HUDEP-2 (cell line): ENCODE results near the gene DIP2C.
A peak's percentile ranks its signal among the peaks of the same experiment; 100 is the strongest.
"Not testable (repeated sequence)": the region's sequence is repeated elsewhere in the genome, so short reads cannot be mapped to it uniquely, and the experiment has no call there.

Experiments
- DNase-seq, 76 experiments: peaks; one replicate each; lab custom pipeline; 2025; ENCODE audit not compliant: unreplicated experiment in 76 of 76; lab: John Stamatoyannopoulos, UW

DIP2C gene

DNA sequence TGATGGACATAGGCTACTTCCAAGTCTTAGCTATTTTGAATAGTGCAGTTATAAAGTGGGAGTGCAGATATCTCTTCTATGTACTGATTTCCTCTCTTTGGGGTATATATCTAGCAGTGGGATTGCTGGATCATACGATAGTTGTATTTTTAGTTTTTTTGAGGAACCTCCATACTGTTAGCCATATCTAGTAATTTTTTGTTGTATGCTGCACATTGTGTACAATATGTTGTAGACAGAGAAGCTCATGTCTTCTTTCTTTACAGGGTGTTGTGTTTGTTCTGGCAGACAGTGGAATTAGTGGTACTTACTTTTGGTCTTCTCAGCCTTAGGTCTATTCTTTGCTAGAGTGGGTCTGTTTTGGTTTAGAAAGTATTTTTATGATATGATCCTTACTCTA, 13.7 kb upstream of the DIP2C start:
- no peak for DNase-seq

DNA sequence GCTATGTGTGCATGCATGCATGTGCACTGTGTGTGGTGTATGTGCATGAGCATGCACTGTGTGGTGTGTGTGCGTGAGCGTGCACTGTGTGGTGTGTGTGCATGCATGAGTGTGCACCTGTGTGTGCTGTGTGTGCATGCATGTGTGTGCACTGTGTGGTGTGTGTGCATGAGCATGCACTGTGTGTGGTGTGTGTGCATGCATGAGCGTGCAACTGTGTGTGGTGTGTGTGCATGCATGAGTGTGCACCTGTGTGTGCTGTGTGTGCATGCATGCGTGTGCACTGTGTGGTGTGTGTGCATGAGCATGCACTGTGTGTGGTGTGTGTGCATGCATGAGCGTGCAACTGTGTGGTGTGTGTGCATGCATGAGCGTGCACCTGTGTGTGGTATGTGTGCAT, 10.7 kb upstream of the DIP2C start:
- not testable (repeated sequence) for DNase-seq

DNA sequence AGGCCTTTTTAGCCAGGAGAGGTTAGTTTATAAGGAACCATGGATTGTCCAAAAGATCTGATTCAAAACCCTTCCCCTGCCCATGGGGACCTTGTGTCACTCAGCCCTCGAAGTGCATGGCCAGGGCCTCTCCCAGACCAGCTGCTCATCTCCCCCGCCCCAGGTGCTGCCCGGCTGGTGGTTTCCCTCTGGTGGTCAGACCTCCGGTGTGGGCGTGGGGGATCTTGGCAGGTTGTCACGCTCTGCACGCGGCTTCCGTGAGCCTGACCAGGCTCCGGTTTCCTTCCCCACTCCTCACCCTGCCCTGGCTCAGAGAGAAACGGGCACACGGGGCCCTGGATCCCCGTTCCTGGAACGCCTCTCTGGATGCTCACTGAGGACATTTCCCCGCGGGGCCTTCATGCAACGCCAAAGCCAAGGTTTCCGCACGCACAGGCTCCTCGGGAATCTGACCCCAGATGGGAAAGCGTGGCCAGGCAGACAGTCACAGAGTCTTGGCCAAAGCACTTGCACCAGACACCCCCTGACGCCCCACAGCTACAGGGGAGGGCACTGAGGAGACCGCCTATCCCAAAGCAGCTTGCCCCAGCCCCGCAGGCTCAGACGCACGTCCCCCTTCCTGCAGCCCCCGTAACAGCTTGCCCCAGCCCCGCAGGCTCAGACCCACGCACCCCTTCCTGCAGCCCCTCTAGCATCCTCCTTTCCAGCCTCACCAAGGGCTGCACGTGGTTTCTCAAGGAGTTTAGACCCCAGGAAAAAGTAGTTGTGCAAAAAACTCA, 7.8 kb upstream of the DIP2C start:
- no peak for DNase-seq

DNA sequence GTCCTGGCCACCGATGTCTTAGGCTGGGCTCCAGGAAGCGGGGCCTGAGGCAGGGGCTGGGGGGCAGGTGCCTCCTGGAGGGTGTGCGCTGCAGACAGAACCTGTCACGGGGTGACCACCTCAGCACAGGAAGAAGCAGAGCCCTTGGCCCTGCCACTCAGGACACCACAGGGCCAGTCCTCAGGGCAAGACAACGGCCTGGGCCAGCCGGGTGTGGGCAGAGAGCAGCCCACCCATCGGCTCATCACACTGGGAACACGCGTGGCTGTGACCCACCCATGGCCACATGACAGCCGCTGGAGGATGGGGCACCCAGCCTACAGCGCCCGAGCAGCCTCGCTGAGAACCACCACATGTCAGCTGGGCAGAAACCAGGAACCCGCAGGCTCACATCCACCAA, 5.9 kb upstream of the DIP2C start:
- no peak for DNase-seq

DNA sequence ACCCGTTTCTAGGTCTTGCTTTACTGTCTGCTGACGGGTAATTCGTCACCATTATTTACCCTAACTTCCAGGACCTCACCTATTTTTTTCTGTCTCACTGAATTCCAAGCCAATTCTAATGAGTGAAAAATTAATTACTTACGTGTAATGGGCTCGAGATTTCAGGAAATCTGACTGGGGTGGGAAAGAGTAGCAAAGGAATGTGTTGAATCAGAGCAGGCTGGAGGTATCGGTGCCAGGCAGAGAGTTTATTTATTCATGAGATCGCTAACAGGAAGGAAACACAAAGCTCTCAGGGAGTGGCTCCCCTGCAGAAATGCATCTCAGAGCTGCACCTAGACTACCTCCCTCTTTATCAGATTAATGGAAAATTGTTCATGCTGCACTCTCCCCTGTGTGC, 4.0 kb upstream of the DIP2C start:
- DNase-seq, result no peak

DNA sequence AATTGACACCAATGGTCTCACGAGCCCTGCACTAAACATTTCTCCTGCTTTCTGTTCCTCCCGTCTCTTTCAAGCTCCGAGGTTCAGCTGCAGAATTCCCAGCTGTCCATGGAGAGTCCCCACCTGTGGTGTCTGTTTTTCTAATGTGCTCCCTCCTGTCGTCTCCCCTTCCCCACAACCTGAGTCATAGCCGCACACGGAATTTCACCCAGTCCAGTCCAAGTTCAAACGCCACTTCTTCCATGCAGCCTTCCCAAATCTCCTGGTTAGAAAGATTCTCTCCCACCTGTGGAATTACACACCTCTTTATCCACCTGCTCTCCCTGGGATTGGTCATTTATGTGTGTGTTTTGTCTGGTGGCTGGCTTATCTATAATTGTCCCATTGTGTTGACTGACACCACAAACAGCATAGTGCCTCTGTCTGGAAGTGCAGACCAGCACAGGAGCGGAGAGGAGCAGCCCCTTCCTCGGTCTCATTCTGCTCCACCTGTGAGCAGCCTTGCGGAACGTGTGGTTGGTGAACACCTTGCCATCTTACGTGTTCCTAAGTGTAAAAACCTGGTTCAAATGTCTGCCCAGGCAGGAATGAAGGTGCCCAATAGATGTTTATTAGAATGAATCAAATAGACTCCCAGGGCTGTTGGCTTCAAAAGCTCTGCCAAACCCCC, 3.3 kb upstream of the DIP2C start:
- DNase-seq, result no peak

DNA sequence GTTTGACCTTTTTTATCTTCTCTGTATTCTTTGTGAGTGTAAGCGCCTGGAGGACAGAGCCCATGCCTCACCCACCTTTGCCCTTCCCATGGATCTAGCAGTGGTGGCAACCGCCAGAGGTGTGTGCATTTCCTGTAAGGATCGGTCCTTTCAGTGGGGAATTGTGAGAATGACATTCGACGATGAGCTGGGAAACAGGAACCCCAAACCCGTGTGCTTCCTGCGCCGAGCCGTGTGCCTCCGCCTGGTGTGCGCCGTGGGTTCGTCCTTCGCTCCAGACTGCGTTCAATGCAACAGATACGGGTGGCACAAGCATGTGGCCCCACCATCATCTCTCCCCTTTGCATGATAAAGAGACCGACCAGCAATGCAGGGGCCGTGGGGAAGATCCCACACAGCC, 1.7 kb upstream of the DIP2C start:
- no peak for DNase-seq

DNA sequence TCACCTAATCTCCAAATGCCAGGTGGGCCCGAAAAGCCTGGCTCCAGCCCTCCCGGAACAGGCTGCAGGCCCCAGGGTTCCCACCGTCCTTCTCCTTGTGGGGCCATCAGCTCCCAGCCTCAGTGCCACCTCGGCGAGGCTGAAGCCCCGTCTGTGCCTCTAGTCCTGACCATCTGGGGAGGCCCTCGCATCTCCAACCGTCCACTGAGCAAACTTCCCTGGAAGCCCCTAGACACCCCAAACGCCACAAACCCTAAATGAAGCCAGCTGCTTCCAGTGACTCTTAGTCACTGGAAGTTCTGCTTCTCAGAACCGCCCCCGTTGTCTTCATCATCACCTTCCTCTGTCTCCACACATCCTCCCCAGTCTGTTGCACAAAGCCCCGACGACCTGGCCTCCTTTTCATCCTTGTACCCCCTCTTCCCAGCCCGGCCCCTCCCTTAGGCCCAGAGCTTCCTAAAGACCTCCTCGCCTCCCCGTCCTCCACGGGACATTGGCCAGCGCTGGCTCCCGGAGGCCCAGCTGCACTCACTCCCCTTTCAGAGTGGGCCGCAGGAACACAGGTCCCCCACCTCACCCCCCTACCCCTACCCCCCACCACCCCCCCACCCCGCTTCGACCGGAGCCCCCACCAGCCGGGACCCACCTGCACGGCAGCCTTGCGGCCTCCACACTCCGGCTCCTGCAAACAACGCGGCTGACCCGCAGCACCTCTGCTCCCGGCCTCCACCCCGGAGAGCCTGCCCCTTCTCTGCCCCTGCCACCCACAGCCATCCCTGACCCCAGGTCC, 1.1 kb upstream of the DIP2C start:
- no peak for DNase-seq

DNA sequence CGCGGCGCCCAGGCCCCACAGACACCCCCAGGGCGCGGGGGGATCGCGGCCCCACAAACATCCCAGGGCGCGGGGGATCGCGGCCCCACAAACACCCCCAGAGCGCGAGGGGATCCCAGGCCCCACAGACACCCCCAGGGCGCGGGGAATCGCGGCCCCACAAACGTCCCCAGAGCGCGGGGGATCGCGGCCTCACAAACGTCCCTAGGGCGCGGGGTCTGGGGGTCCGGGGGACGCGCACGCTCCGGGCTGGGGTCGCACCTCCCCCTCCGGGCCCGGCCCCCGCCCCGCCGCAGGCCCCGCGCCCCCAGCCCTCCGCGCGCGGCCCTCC, 382 bp downstream of the DIP2C start:
- no peak for DNase-seq

DNA sequence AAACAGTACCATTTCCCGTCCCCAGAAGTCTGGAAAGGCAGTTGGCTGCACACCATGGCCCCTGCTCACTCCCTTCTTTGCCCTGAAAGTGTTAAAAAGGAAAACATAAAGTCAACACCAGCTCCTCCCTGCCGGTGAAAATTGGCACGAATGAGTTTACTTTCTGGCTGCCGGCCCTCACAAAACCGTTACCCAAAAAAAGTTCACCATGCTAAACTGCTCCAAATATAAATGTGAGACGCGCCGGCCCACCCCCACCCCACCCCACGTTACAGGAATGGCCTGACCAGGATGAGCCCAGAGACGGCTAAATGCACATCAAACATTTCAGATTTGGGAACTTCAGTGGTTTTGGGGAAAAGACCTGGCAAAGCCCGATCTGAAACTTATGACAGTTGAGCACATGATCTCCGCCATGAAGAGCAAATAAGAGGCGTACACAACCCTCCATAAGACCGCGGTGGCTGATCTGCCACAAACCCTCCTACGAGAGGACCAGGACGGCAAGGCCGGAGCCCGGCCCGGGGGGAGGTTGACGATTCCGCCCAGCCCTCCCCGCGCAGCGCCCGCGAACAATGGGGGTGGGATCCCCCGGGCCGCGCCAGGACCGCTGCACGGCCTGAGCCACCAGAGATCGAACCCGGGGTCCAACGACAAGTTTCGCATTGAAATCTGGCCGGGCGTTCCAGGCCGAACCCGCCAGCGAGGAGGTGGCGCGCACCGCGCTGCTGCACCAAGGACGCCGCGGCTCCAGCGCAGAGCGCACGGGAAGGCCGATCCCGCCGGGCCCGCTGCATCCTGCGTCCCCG, 952 bp downstream of the DIP2C start:
- peak in 1 of 76 experiments; percentile 2 for DNase-seq

DNA sequence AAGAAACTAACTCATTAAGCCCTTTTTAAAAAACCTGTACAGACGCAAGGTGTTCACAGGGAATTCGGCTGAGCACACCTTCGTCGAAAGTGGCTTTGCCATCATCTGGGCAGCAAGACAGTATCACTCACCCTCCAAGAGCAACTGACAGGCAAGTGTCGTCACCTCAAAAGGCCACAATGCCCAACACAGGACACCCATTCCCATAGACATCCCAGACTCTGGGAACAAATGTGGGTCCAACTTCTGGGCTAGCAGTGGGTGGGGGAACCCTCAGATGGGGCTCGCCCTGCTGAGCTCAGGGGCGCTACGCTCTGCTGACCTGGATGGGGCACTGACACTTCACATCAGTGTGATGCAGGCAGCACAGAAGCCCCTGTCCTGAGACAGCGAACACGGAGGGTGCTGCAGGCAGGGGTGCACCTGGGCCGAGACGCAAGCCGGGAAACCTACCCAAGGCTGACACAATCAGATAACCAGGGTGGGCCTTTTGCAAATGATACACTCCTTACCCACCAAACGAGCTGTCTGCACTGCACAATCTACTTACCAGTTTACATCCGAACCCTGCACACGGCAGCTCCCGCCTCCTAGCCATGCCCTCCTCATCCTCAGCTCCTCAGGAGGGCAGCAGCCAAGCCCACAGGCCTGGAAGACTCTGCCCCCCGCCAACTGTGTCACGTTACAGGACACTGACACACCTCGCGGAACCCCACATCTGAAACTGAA, 1.7 kb downstream of the DIP2C start:
- no peak for DNase-seq

DNA sequence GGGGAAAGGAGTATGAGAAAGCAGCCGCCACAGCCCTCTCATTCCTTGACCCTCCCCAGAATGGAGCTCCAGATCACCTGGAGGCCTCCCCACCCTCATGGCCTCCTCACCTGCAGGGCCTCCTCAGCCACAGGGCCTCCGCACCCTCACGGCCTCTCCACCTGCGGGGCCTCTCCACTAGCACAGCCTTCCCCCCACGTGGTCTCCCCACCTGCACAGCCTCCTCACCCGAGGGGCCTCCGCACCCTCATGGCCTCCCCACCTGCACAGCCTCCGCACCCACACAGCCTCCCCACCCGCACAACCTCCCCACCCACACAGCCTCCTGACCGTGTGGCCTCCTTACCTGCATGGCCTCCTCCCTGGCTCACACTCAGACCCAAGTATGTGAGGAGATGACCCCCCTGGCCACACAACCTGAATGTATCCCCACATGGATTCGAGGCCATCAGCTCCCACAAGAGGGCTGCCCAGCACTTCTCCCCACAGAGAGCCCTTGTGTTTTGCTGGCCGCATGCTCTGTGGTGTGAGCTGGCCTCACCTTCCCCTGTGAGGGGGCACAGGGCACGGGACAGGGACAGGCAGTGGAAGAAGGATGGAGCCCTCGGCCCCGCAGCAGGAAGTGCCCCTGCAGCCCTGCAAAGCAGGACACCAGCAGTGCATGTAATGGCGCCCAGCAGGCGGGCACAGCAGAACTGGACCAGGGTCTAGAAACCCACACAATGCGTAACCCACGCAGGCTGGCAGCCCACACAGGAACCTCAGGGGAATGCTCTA, 3.1 kb downstream of the DIP2C start:
- DNase-seq, result no peak

DNA sequence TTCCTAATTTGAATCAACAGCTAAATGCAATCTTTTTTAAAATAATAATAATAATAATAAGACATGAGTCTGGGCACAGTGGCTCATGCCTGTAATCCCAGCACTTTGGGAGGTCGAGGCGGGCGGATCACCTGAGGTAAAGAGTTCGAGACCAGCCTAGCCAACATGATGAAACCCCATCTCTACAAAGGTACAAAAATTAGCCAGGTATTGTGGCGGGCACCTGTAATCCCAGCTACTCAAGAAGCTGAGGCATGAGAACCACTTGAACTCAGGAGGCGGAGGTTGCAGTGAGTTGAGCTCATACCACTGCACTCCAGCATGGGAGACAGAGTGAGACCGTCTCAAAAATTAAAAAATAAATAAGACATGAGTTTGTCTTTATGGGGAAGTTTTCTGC, 3.9 kb downstream of the DIP2C start:
- DNase-seq, result no peak

DNA sequence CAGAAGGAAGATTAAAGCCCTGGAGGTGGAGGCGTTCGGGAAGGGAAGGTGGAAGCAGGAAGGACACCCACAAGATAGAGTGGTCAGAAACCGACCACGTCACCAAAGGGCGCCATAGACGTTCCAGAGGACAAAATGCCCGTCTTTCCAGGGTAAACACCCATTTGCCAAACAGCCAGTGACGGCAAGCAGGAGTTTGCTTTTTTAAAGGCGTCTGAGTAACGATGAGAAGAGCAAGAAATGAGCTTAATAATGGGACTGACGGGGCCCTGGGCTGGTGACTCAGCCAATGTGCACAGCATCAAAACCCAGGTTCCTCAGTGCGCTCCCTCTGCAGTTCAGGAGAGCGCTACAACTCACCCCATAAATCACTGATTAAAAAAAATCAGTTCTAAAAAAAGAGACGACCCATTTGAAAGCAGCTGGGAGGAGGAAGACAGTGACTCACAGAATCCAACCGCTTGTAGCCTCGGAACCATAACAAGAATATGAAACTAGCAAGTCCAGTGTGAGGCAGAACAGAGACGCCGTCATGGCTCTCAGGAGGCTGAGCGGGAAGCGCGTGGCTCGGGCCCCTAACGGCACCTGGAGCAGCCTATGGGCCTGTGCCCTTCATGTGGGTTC, 5.9 kb downstream of the DIP2C start:
- no peak for DNase-seq

DNA sequence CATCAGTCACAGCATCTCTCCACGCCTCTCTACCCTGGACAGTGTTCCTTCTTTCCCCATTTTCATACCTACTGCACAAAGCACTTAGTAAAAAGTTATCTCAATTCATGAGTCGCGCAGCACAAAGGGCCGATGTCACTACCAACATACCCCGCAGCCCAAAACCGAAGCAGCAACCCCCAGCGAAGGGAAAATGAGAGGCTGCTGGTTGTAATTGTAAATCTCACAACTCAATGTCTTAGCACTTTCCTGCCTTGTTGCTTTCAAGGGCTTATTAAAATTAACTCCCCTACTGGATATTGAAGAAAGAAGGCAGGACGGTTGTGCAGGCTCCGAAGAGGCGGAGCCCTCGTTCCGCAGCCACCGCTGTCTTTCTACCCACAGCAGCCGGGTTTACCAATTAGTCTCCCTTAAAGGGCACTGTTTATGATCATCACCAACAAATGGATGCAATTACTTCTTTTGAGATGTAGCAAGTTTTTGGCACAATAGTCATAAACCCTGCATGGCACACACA, 6.5 kb downstream of the DIP2C start:
- DNase-seq, result no peak

DNA sequence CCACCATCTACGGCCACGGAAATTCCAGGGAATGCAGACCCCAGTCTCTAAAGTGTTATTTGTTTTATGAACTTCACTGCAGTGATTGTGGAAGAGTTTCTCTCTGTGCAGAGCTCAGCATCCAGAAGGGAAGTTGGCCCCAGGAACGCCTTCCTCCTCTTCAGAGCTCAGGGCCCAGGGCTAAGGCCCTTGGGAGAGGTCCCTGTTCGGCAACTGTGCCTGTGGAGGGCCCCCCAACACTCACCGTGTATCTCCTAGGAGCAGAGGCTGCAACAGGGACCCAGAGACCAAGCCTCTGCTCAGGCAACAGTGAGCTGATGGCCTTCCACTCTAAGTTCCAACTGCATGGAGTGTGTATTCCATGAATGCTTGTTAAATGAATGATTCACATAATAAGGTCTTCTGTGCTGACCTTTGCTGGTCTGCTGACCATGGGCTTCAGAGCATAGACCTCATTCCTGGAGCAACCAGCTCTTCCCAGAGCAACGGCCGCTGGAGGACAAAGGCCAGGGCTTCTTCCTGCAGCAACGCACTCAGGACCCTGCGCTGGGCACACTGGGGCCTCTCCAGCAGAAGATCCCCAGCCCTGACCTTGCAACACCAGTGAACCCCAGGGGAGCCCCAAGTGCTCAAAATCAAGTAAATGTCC, 7.7 kb downstream of the DIP2C start:
- no peak for DNase-seq

DNA sequence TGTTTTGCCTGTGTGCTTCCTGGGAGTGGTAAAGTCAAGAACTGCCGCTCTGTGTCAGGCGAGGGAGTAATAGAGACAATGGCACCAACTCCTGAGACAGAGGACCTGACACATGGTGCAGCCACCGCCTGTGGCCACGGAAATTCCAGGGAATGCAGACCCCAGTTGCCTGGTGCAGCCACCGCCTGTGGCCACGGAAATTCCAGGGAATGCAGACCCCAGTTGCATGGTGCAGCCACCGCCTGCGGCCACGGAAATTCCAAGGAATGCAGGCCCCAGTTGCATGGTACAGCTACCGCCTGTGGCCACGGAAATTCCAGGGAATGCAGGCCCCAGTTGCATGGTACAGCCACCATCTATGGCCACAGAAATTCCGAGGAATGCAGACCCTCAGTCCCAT, 8.7 kb downstream of the DIP2C start:
- no peak for DNase-seq

DNA sequence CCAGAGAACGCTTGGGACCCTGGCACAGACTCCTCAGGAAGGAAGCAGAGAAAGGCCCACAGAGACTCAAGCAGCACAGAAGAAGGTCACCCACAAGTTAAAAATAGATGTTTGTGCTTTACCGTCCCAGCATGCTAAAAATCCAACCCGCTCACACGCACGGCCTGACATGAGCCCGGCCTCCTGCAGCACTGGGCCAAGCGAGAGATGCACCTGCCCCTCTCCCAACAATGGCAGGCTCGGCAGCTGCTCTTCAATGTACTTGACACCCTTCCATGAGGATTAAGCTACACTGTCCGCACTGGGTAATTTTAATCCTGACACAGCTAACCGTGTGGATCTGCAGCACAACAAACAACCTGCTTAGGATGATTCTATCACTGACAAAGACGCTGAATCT, 9.3 kb downstream of the DIP2C start:
- DNase-seq, result no peak
